H54 (cell line): ENCODE data around the gene GARIN5A.

Experiments used
- DNase-seq: peaks from one replicate; pipeline ENCODE4 v3.0.0; 2011; ENCODE audit warnings: low spot score, mixed read lengths; ENCODE audit not compliant: insufficient read length
- FAIRE-seq: peaks from 3 replicates; lab custom pipeline; 2011; peaks lifted over from hg19 to GRCh38; lab: Jason Lieb, UNC
- POLR2A ChIP-seq: IDR thresholded peaks from 2 replicates; pipeline ENCODE4 v1.6.1; 2011; ENCODE audit warnings: low read depth, mild to moderate bottlenecking, low read length

GARIN5A gene

DNA sequence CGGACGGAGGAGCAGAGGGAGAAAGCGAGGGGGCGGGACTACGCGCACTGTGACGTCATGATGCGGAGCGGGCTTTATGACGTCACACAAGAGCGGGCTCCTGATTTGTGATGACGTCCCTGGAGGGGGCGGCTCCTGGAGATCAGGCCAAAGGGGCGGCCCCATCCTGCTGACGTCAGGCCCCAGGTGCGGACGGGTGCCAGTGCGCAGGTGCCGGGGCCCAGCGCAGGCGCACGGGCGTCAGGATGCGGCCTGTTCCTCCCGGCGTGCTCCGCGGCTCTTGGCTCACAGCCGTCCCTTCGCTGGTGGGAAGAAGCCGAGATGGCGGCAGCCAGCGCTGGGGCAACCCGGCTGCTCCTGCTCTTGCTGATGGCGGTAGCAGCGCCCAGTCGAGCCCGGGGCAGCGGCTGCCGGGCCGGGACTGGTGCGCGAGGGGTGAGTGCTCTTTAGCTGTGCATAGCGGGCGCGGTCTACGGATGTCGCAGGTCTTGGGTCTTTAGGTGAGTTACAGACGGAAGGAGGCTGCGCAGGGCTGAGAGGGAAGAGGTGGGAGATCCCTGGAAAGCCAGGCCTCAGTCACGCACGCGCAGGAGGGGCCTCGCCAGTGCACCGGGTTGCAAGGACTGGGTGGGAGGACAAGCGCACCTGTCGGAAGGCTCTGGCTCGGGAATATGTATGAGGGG is at the start of gene GARIN5A, which contains the start of gene EMC10:
Gene GARIN5A (minus strand): TSS at position 625 of the 683 bp plus-strand sequence. CDS start 460 bp downstream, at position 165.
Gene EMC10 (plus strand): TSS at position 284 of the 683 bp plus-strand sequence. CDS start 38 bp downstream, at position 322.
- TF ChIP-seq POLR2A, result peak; percentile 88
- no peak for FAIRE-seq
- DNase-seq, result peak; percentile 99

DNA sequence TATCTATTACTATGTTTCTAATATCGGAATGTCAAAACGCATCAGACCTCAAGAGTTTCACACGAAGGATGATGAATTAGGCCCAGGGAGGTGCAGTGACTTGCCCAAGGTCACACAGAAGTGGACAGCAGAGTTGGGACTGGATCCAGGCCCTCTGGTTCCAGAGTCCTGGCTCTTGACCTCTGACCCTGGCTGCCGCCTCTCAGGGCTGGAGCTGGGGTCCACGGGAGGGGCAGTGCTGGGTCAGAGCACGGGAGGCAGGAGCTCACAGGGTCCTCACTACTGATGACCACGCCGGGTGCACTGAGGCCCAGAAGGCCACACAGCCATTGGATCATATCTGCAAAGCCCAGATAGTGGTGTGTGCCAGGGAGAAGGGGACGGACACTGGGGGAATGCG is 46.2 kb upstream of the GARIN5A start:
- no peak for TF ChIP-seq POLR2A
- FAIRE-seq (no peak), DNase-seq (no peak)

DNA sequence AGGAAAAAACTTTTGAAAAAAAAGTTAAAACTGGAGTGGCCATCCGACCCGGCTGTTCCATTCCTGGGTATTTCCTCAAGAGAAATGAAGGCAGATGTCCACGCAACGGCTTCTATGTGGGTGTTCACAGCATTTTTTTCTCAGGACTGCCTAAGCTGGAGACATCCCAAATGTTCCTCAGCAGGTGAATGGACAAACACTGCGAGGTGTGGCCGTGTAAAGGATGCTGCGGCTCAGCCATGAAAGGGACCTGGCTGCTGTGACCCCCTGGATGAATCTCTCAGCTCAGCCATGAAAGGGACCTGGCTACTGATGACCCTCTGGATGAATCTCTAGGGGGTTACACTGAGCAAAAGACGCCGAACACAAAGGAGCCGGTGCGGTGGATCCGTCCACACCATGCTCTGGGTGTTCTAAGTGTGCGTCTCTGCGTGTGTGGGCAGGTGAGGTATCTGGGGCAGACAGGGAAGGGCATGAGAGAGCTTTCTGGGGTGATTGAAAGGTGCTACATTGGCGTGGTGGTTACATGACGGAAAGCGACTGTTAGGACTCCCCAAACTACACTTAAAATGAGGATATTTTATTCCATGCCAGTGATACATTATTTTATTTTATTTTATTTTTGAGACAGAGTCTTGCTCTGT is 44.3 kb upstream of the GARIN5A start:
- no peak for TF ChIP-seq POLR2A
- DNase-seq, result no peak
- FAIRE-seq, result no peak

DNA sequence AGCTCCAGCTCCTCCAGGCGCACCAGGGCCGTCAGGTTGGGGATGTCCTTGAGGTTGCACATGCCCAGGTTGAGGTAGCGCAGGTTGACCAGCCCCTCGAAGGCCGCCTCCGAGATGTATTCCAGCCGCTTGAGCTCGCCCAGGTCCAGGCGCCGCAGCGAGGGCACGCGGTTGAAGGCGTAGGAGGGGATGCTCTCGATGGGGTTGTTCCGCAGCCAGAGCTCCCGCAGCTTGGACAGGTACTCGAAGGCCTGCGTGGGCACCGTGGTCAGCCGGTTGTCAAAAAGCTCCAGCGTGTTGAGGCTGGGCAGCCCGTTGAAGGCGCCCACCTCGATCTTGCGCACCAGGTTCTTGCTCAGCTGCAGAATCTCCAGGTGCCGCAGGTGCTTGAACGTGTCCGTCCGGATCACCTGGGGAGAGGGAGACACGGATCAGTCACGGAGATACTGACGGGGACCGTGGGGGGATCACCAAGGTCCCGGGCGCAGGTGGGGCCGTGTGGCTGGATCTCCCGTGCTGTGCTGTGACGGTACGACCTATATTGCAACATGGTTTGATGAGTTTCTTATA is 42.4 kb upstream of the GARIN5A start:
- no peak for TF ChIP-seq POLR2A
- FAIRE-seq, result no peak
- no peak for DNase-seq

DNA sequence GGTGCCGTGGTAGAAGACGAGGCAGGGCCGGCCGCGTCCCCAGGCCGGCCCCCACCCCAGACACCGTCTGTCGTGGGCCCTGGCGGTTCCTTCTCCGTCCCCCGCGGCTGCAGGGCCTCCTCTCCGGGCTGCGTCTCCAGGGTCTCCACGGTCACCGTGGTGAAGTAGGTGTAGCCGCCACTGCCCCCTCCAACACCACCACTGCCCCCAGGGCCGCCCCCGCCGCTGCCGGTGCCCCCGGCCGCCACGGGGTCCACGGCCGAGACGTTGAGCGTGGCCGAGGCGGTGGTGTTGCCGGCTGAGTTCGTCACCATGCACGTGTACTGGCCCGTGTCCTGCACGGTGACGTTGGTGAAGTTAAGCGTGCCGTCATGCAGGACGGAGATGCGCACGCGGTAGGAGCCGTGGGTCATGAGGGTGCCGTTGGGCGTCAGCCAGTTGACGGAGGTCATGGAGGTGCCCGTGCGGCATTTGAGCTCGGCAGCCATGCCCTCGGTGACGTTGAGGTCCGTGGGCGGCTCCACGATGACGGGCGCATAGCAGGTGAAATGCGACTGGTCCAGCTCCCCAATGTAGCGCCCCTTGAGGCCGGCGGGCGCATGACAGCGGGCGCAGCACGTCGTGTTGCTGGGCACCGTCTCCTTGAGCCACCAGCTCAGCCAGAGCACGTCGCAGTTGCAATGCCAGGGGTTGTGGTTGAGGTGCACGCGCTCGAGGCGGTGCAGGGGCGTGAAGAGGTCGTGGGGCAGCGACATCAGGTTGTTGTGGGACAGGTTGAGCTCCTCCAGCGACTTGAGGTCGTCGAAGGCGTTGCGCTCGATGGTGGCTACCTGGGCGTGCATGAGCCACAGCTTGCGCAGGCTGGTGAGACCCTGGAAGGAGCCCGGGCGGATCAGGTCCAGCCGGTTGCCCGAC is 41.7 kb upstream of the GARIN5A start:
- FAIRE-seq (no peak), DNase-seq (no peak)
- TF ChIP-seq POLR2A, result no peak

DNA sequence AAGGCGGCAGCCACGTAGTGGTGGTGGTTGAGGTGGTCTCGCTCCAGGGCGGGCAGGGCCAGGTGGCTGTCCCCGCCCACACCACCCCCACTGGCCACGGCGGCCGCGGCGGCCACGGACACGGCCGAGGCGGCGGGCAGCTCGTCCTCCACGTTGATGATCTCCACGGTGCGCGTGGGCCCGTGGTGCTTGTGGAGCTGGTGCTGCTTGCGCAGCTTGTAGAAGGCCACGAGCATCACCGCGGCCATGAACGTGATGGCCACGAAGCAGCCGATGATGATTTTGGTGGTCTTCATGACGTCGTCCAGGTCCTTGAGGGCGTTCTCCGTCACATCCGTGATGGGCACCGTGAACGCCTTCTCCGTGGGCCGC is 41.0 kb upstream of the GARIN5A start:
- TF ChIP-seq POLR2A, result no peak
- no peak for FAIRE-seq
- DNase-seq, result no peak

DNA sequence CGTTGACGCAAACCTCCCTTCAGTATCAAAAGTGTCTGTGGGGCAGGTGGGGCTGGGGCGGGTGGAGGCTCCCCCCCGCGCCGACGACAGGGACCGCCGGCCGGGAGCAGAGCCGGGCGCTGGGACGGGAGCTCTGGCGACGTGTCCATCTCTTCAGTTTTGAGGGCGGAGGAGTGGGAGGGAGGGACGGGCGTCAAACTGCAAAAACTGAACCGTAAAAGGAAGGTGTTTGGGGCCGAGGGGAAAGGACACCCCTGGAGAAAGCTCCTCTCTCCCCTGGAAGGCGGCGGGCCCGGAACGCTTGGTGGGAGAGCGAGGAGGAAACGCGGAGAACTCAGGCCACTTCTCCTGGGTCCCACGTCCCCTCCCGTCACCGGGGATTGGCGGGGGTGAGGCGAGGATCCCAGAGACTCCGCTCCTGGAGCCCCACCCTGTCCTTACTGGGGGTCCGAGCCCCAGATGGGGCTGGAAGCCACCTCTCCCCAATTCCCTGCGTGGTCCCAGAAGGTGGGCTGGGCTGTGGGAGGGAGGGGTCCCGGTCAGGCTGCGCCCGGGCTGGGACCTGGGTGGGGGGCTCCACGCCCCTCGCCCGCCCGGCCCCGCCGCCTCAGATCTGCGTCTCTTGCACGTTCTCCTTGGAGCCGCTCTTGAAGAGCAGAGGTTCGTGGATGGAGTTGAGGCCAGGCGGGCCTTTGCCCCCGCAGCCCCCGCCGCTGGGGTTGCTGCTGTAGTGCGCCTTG is 40.5 kb upstream of the GARIN5A start:
- no peak for TF ChIP-seq POLR2A
- no peak for FAIRE-seq
- DNase-seq, result no peak

DNA sequence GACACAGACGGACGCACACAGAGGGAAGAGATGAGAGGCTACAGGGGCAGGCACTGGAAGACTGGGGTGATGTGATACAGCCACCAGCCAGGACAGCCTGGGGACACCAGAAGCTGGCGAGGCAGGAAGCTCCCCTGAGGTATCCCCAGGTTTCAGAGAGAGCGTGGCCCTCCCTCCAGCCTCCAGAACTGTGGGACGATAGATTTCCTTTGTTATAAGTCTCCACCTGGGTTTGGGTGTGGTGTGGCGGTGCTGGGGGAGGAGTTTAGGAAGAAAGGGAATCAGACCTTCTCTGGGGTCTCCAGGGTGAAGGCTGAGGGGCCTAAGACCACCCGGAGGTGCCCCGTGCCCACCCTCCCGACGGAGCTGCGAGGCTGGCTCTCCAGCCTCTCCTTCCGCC is 39.8 kb upstream of the GARIN5A start:
- FAIRE-seq (no peak), DNase-seq (no peak)
- TF ChIP-seq POLR2A, result no peak

DNA sequence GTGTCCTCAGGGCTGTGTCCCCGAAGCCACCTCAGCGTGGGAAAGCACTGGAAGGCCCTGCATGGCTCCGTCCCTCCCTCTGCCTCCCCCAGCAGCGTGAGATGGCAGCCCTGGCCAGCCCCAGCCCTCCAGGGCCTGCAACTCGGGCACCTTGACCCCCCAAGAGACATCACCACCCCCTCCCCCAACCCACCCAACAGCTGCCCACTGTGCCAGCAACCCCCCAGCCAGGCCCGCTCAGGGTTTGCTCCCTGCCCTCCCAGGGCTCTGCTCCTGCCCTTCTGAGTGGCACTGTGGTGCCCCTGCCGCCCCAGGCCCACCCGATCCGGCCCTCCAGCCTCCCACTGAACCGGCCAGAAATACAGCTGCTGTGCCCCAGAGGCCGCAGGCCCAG is 38.5 kb upstream of the GARIN5A start:
- FAIRE-seq, result no peak
- TF ChIP-seq POLR2A, result no peak
- DNase-seq, result no peak

DNA sequence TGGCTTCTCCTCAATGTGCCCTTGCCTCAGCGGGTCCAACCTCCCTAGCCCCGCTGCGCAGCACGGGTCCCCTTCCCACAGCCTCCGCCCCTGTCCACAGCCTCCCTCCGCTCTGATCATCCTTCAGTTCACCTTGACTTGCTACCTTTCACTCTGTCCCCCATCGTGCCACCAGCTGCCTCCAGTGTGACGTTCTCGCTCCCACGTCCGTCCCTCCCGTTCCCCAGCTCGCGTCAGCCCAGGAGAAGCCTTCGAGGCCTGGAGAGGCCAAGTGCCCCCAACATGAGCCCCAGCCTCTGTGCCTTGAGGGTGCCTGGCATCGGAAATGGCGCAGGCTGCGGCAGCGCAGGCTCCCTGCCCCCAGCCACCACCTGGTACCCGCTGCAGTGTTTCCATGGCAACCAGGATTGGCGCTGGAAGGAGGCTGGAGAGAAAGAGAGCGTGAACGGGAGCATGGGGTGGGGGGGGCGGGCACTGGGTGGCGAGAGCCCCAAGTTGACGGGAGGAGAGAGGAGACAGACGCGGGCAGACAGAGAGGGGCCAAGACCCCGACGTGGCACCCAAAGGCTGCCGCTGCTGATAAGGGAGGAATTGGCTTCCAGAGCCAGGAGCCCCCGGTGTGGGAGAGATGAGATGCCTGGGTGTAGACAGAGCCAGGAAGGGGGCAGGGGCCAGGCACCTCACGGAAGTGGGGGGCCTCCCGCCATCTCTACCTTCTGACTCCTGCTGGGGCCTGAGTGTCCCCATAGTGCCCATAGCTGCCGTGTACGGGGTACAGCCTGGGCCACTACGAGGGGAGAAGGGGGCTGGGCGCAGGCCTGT is 37.9 kb upstream of the GARIN5A start:
- no peak for DNase-seq
- no peak for FAIRE-seq
- no peak for TF ChIP-seq POLR2A

DNA sequence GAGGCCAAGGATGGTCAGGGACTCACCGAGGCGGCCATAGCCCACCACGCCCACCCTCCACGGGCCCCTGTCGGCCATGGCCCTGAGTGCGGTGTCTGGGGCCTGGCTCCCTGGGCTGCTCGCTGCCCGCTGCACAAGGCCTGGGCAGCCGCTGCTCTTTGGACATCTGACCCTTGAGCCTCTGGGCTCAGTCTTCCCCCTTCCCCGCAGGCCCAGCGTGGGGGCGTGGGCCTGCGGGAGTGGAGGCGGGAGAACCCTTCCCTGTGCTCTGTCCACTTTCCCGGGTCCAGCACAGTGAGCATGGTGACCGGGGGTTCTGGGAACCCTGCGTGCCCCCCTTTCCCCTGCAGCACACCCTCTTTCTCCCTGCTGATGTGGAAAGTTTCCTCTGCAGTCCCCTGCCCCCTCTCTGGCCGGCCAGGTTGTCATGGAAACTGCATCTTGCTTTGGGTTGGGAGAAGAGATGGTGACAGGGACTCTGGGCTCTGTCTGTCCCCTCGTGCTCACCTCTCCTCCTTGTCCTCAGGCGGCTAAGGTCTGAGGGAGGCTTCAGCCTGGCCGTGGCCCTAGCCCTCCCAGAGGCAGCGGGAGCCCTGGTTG is 37.2 kb upstream of the GARIN5A start, which contains the start of gene ASPDH:
Gene ASPDH (minus strand): TSS at position 168 of the 600 bp plus-strand sequence. CDS start 90 bp downstream, at position 78.
- DNase-seq (no peak), FAIRE-seq (no peak)

More for the DNA sequence above, 37.2 kb upstream of the GARIN5A start, which contains the start of gene ASPDH:
- TF ChIP-seq POLR2A, result no peak
